OCI-LY3 (cell line): ENCODE data around the gene LDLR.

Experiments used
- EZH2phosphoT487 ChIP-seq: fragments of 200-600 bp; shearing (Covaris generic); IDR thresholded peaks from 2 replicates; pipeline ENCODE4 v1.6.1; 2018; ENCODE audit warnings: antibody characterized with exemption, mixed run types, low read depth
- TF ChIP-seq, protein P1 (sequence below): fragments of 200-600, 300-600 bp; sonication (generic); IDR thresholded peaks from 2 replicates; pipeline ENCODE4 v1.5.1; 2014; ENCODE audit warnings: antibody characterized with exemption, low read length, low read depth

DNA sequence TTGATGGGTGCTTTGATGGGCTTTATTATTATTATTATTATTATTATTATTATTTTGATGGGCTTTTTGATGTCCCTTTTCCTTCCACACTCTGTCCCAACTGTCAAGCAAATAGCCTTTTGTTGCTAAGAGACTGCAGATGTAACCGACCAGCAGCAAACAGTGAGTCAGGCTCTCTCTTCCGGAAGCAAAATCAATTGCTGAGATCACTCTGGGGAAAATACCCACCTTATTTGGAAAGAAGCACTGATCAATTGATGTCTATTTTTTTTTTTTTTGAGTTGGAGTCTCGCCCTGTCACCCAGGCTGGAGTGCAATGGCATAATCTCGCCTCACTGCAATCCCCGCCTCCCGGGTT lies 2.9 kb downstream of the LDLR start:
- TF ChIP-seq, protein P1, sequence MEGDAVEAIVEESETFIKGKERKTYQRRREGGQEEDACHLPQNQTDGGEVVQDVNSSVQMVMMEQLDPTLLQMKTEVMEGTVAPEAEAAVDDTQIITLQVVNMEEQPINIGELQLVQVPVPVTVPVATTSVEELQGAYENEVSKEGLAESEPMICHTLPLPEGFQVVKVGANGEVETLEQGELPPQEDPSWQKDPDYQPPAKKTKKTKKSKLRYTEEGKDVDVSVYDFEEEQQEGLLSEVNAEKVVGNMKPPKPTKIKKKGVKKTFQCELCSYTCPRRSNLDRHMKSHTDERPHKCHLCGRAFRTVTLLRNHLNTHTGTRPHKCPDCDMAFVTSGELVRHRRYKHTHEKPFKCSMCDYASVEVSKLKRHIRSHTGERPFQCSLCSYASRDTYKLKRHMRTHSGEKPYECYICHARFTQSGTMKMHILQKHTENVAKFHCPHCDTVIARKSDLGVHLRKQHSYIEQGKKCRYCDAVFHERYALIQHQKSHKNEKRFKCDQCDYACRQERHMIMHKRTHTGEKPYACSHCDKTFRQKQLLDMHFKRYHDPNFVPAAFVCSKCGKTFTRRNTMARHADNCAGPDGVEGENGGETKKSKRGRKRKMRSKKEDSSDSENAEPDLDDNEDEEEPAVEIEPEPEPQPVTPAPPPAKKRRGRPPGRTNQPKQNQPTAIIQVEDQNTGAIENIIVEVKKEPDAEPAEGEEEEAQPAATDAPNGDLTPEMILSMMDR = no peak
- no peak for TF ChIP-seq EZH2phosphoT487
